ENCODE results near the gene RALGPS1. TPM values are rescaled to one million over a fixed set of nuclear protein-coding genes. Genes with fewer than 3 reads are reported as not detected.

The RALGPS1 gene
- total and polyA plus RNA-seq, 2 experiments from 2014 or later, result 13.1 to 22.1 TPM

DNA sequence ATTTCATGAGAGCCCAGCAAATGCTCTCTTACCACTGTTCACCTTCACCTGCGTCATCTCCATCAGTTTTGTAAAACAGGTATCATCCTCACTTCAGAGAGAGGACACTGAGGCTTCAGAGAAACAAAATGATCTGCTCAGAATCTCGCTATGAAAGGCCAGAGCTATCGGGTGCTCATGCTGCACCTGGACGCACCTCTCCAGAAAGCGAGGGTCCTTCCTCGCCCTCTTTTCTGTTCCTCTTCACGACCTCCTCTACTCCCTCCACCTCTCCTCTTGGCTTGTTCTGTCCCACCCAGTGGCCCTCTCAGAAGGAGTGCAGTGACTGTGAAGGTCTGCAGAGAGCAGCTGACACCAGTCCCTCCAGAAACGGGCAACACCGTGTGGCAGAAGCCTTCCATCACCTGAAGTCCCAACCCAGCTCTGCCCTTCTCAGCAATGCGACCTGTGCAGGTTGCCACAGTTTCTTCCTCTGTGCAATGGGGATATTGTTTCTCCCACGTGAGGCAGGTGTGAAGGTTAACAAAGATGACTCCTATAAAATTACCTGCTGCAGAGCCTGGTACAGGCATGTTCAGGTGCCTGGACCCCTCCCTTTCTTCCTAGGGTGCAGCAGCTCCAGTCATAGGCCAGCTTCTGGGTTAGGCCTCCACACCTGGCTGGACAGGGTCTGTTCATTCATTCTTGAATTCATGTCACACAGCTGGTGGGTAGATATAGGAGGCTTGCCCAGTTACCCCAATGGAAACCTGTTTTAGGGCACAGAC, 253.2 kb downstream of the RALGPS1 start:
- 95% methylated on average over 11 of the region's 11 CpGs for WGBS (ENCODE audit: low lambda C conversion rate, missing lambda C conversion rate)
- Histone ChIP-seq H3K36me3 (replicated peaks; ENCODE audit: insufficient read depth, low read depth) (no peaks in the 10 kb centered on the region), H3K79me2 (no peaks in the 10 kb centered on the region), H3K4me2 (no peak overlapping the region), H4K20me1 (ENCODE audit: insufficient read depth, poor library complexity, severe bottlenecking) (no peaks in the 10 kb centered on the region), H3K4me1 (ENCODE audit: insufficient read depth) (no peaks in the 10 kb centered on the region), H3K4me3 (no peak overlapping the region), H3K27ac (no peak overlapping the region), H2AFZ (no peak overlapping the region), H3K9me3 (ENCODE audit: low read depth) (no peaks in the 10 kb centered on the region), H3K9me2 (replicated peaks; ENCODE audit: insufficient read depth) (no peaks in the 10 kb centered on the region), H3K27me3 (no peaks in the 10 kb centered on the region)
- TF ChIP-seq, protein P1, sequence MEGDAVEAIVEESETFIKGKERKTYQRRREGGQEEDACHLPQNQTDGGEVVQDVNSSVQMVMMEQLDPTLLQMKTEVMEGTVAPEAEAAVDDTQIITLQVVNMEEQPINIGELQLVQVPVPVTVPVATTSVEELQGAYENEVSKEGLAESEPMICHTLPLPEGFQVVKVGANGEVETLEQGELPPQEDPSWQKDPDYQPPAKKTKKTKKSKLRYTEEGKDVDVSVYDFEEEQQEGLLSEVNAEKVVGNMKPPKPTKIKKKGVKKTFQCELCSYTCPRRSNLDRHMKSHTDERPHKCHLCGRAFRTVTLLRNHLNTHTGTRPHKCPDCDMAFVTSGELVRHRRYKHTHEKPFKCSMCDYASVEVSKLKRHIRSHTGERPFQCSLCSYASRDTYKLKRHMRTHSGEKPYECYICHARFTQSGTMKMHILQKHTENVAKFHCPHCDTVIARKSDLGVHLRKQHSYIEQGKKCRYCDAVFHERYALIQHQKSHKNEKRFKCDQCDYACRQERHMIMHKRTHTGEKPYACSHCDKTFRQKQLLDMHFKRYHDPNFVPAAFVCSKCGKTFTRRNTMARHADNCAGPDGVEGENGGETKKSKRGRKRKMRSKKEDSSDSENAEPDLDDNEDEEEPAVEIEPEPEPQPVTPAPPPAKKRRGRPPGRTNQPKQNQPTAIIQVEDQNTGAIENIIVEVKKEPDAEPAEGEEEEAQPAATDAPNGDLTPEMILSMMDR (IDR thresholded peaks at IDR 0.05; ENCODE audit: poor library complexity), result no peak
- TF ChIP-seq EZH2phosphoT487 (IDR thresholded peaks at IDR 0.05; ENCODE audit: low read depth, severe bottlenecking, unreplicated experiment) (no peak), EZH2 (IDR thresholded peaks at IDR 0.05; ENCODE audit: borderline replicate concordance) (no peak)
- no peak for DNase-seq (ENCODE audit: low spot score)

DNA sequence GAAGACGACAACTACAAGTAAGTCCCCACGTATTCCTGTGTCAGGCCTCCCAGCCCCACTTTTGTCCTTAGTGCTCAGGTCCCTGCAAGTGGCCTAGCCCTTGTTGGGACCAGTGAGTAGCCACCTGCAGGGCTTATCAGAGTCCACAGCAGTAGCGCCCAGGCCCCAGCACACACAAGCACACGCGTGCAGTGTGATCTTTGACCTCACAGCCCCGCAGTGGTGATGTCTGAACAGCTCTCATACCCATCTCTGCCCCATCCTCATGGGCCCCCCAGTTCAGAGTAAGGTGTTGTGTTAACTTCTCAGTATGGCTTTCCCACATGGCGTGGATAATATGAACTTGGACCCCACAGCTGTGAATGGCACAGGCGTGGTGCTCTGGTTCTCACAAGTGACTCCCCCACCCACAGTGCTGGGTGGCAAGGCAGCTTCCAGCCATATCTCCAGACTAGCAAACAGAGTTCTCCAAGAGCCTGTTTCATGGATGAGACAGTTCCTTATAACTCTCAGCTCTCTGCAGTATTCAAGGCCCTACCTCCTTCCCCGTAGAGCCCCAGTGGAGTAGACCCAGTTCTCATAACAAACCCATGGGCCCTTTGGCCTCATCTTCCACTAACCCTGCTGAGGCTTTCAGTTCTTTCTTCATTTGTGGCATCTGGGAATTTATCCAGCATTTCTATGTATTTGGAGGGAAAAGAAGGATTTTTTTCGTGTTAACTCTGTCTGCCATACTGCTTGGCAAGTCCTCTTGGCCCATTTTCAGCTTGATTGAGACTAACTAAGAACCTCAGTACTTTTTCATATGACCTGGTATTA, 254.4 kb downstream of the RALGPS1 start:
- Histone ChIP-seq H4K20me1 (ENCODE audit: insufficient read depth, poor library complexity, severe bottlenecking) (no peaks in the 10 kb centered on the region), H3K9me3 (ENCODE audit: low read depth) (no peaks in the 10 kb centered on the region), H3K27me3 (no peaks in the 10 kb centered on the region), H2AFZ (no peak overlapping the region), H3K4me3 (no peak overlapping the region), H3K4me1 (ENCODE audit: insufficient read depth) (no peaks in the 10 kb centered on the region), H3K79me2 (no peaks in the 10 kb centered on the region), H3K4me2 (no peak overlapping the region), H3K27ac (no peak overlapping the region), H3K9me2 (replicated peaks; ENCODE audit: insufficient read depth) (no peaks in the 10 kb centered on the region), H3K36me3 (replicated peaks; ENCODE audit: insufficient read depth, low read depth) (no peaks in the 10 kb centered on the region)
- WGBS (ENCODE audit: low lambda C conversion rate, missing lambda C conversion rate), result 91% methylated on average over 10 of the region's 10 CpGs
- DNase-seq (ENCODE audit: low spot score), result no peak
- no peak for TF ChIP-seq EZH2 (IDR thresholded peaks at IDR 0.05; ENCODE audit: borderline replicate concordance)

DNA sequence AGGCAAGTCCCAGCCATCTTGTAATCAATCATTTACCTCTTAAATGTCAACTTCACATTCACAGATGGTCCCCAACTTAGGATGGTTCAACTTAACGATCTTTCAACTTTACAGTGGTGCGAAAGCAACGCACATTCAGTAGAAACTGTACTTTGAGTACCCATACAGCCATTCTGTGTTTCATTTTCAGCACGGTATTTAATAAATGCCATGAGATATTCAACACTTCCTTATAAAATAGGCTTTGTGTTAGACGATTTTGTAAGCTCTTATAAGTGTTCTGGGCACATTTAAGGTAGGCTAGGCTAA, 254.9 kb downstream of the RALGPS1 start:
- Histone ChIP-seq H3K4me3 (no peak overlapping the region), H3K27me3 (no peaks in the 10 kb centered on the region), H3K4me2 (no peak overlapping the region), H3K27ac (no peak overlapping the region), H2AFZ (no peak overlapping the region), H3K9me3 (ENCODE audit: low read depth) (no peaks in the 10 kb centered on the region), H3K79me2 (no peaks in the 10 kb centered on the region), H3K9me2 (replicated peaks; ENCODE audit: insufficient read depth) (no peaks in the 10 kb centered on the region), H3K36me3 (replicated peaks; ENCODE audit: insufficient read depth, low read depth) (no peaks in the 10 kb centered on the region), H3K4me1 (ENCODE audit: insufficient read depth) (no peaks in the 10 kb centered on the region), H4K20me1 (ENCODE audit: insufficient read depth, poor library complexity, severe bottlenecking) (no peaks in the 10 kb centered on the region)
- TF ChIP-seq, protein P1 (IDR thresholded peaks at IDR 0.05; ENCODE audit: poor library complexity), result no peak
- TF ChIP-seq EZH2phosphoT487 (IDR thresholded peaks at IDR 0.05; ENCODE audit: low read depth, severe bottlenecking, unreplicated experiment) (no peak), EZH2 (IDR thresholded peaks at IDR 0.05; ENCODE audit: borderline replicate concordance) (no peak)
- no peak for DNase-seq (ENCODE audit: low spot score)
- 80% methylated on average over 5 of the region's 5 CpGs for WGBS (ENCODE audit: low lambda C conversion rate, missing lambda C conversion rate)

DNA sequence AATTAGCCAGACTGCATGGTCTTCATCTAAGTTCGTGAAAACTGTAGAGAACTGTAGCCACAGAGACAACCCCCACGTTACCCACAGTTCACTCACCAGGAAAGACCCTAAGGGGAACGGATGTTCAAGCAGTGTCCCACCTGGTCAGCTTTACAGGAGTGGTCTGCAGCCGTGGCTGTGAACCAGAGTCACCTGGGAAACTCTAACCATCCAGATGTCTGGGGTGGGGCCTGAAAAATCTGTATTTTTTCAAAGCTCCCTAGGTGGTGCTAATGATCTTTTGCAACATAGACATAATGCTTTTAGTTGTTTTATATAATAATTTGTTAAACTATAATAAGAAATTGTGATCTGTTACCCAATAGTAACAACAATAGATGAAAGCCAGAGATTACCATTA, 255.5 kb downstream of the RALGPS1 start:
- Histone ChIP-seq H3K36me3 (replicated peaks; ENCODE audit: insufficient read depth, low read depth) (no peaks in the 10 kb centered on the region), H3K4me2 (no peak overlapping the region), H3K9me2 (replicated peaks; ENCODE audit: insufficient read depth) (no peaks in the 10 kb centered on the region), H3K9me3 (ENCODE audit: low read depth) (no peaks in the 10 kb centered on the region), H4K20me1 (ENCODE audit: insufficient read depth, poor library complexity, severe bottlenecking) (no peaks in the 10 kb centered on the region), H2AFZ (no peak overlapping the region), H3K27ac (no peak overlapping the region), H3K4me3 (no peak overlapping the region), H3K4me1 (ENCODE audit: insufficient read depth) (no peaks in the 10 kb centered on the region), H3K79me2 (no peaks in the 10 kb centered on the region), H3K27me3 (no peaks in the 10 kb centered on the region)
- DNase-seq (ENCODE audit: low spot score), result no peak
- TF ChIP-seq, protein P1 (IDR thresholded peaks at IDR 0.05; ENCODE audit: poor library complexity), result no peak
- no peak for TF ChIP-seq EZH2 (IDR thresholded peaks at IDR 0.05; ENCODE audit: borderline replicate concordance)
- no peak for TF ChIP-seq EZH2phosphoT487 (IDR thresholded peaks at IDR 0.05; ENCODE audit: low read depth, severe bottlenecking, unreplicated experiment)
- 83% methylated on average over 4 of the region's 4 CpGs for WGBS (ENCODE audit: low lambda C conversion rate, missing lambda C conversion rate)
